HCT116 (cell line): ENCODE measurements around the gene ABCF3. TPM values are rescaled to one million over a fixed set of nuclear protein-coding genes. Genes with fewer than 3 reads are reported as not detected.
A peak's percentile ranks its signal among the peaks of the same experiment; 100 is the strongest.

ENCODE experiments used
- ATAC-seq: fragments of 200-7000 bp; cut with Tn5 transposase; 2 replicates; pipeline ENCODE4 v1.9.1; 2020; ENCODE audit warnings: mild to moderate bottlenecking, moderate library complexity
- BruUV-seq: library from RNA; stranded (reverse); fragments of 400-500 nt; replicated peaks from 2 replicates; lab custom pipeline; 2021; lab: Mats Ljungman, UMichigan
- CTCF ChIA-PET: fragments of 300-600 bp; sonication (Branson Sonifier 250); formaldehyde crosslinking; loops from one replicate; lab custom pipeline; 2021; ENCODE audit warnings: antibody characterized with exemption; lab: Charles Lee
- POLR2A ChIA-PET: fragments of 300-600, 350-600 bp; sonication (Branson Sonifier 250); formaldehyde crosslinking; loops from one replicate; lab custom pipeline; 2021; ENCODE audit warnings: antibody characterized with exemption; lab: Charles Lee
- RAD21 ChIA-PET, 2 experiments: fragments of 300-600 bp; sonication (Branson Sonifier 250); formaldehyde crosslinking; loops; one replicate each; lab custom pipeline; 2023; ENCODE audit warnings: low total read pairs in 2 of 2; ENCODE audit not compliant: uncharacterized antibody in 2 of 2, unreplicated experiment in 2 of 2, low non-redundant PET in 1 of 2; lab: Charles Lee
- DNase-seq: peaks from one replicate; pipeline ENCODE4 v3.0.0-alpha.2; 2010; ENCODE audit warnings: low read depth, low spot score
- H2AFZ ChIP-seq: fragments of 200-600 bp; shearing (Covaris generic), sonication (generic); 2 replicates; pipeline ENCODE4 v1.6.1; 2017; ENCODE audit warnings: low read depth, mixed run types, mixed read lengths, antibody characterized with exemption, low read length; ENCODE audit not compliant: poor library complexity, severe bottlenecking
- H3K27ac ChIP-seq: 2 replicates; pipeline ENCODE4 v1.5.1; 2012; ENCODE audit warnings: low read depth, low read length
- H3K27me3 ChIP-seq: fragments of 200-600 bp; sonication (generic); 2 replicates; pipeline ENCODE4 v1.6.1; 2016; ENCODE audit warnings: mixed run types, low read length, mixed read lengths; ENCODE audit not compliant: insufficient read depth
- H3K36me3 ChIP-seq, 2 experiments: fragments of 200-500 bp in 1 of 2; fragments of 200-600 bp in 1 of 2; sonication (Bioruptor generic) in 1 of 2; sonication (generic) in 1 of 2; 2 replicates each; pipeline versions ENCODE4 v1.5.1 to v1.6.1; 2014 to 2016; ENCODE audit warnings: low read length in 2 of 2, inconsistent platforms in 1 of 2, mixed read lengths in 1 of 2, mixed run types in 1 of 2; ENCODE audit not compliant: insufficient read depth in 2 of 2, control insufficient read depth in 1 of 2
- H3K4me1 ChIP-seq, 2 experiments: fragments of 200-600 bp in 1 of 2; sonication (generic) in 1 of 2; 2 replicates each; pipeline versions ENCODE4 v1.5.1 to v1.6.1; 2012 to 2017; ENCODE audit warnings: low read length in 2 of 2, inconsistent platforms in 1 of 2, mild to moderate bottlenecking in 1 of 2, mixed read lengths in 1 of 2, mixed run types in 1 of 2, moderate library complexity in 1 of 2; ENCODE audit not compliant: insufficient read depth in 2 of 2, control insufficient read depth in 1 of 2
- H3K4me2 ChIP-seq: fragments of 200-600 bp; sonication (generic); 2 replicates; pipeline ENCODE4 v1.6.1; 2017; ENCODE audit warnings: mixed run types, low read length, mixed read lengths
- H3K4me3 ChIP-seq, 2 experiments: fragments of 200-600 bp in 1 of 2; sonication (generic) in 1 of 2; replicated peaks in 1 of 2; 2 replicates each; pipeline ENCODE4 v1.5.1; 2011 to 2016; ENCODE audit warnings: low read length in 2 of 2, control low read depth in 1 of 2, low read depth in 1 of 2, mild to moderate bottlenecking in 1 of 2, mixed read lengths in 1 of 2, mixed run types in 1 of 2
- H3K79me2 ChIP-seq: fragments of 200-600 bp; sonication (generic); 2 replicates; pipeline ENCODE4 v1.6.1; 2017; ENCODE audit warnings: mild to moderate bottlenecking, mixed run types, low read length, moderate library complexity, mixed read lengths; ENCODE audit not compliant: insufficient read depth
- H3K9ac ChIP-seq: fragments of 200-600 bp; sonication (generic); 2 replicates; pipeline ENCODE4 v1.6.1; 2016; ENCODE audit warnings: low read length, mixed read lengths
- H3K9me2 ChIP-seq: fragments of 200-600 bp; sonication (generic), shearing (Covaris generic); 2 replicates; pipeline ENCODE4 v1.6.1; 2017; ENCODE audit warnings: mixed run types, mild to moderate bottlenecking, moderate library complexity; ENCODE audit not compliant: insufficient read depth
- H3K9me3 ChIP-seq, 2 experiments: fragments of 200-500 bp in 1 of 2; fragments of 200-600 bp in 1 of 2; sonication (Bioruptor generic) in 1 of 2; sonication (generic) in 1 of 2; 2 replicates each; pipeline ENCODE4 v1.6.1; 2014 to 2017; ENCODE audit warnings: low read length in 2 of 2, mixed read lengths in 2 of 2, inconsistent platforms in 1 of 2, low read depth in 1 of 2, mild to moderate bottlenecking in 1 of 2, mixed run types in 1 of 2, moderate library complexity in 1 of 2; ENCODE audit not compliant: control insufficient read depth in 1 of 2, insufficient read depth in 1 of 2
- H4K20me1 ChIP-seq: fragments of 200-600 bp; sonication (generic), shearing (Covaris generic); 2 replicates; pipeline ENCODE4 v1.6.1; 2017; ENCODE audit warnings: mixed run types, mild to moderate bottlenecking, moderate library complexity; ENCODE audit not compliant: insufficient read depth
- CBX3 ChIP-seq: IDR thresholded peaks from 2 replicates; pipeline ENCODE4 v1.6.1; 2012; ENCODE audit warnings: low read depth
- EGR1 ChIP-seq: IDR thresholded peaks from 2 replicates; pipeline ENCODE4 v1.6.1; 2012; ENCODE audit warnings: low read depth
- EZH2 ChIP-seq: fragments of 200-600 bp; sonication (generic); IDR thresholded peaks from 2 replicates; pipeline ENCODE4 v1.6.1; 2017; ENCODE audit warnings: antibody characterized with exemption, mixed run types
- FOSL1 ChIP-seq: IDR thresholded peaks from 2 replicates; pipeline ENCODE4 v1.6.1; 2012; ENCODE audit warnings: low read depth
- POLR2A ChIP-seq: IDR thresholded peaks from 2 replicates; pipeline ENCODE4 v1.7.0; 2011; ENCODE audit warnings: borderline replicate concordance; ENCODE audit not compliant: insufficient read depth, insufficient read length; ENCODE audit errors: extremely low read depth
- SIN3A ChIP-seq: IDR thresholded peaks from 2 replicates; pipeline ENCODE4 v1.6.1; 2012; ENCODE audit warnings: low read depth
- ZNF274 ChIP-seq: fragments of 200-500 bp; sonication (Bioruptor generic); IDR thresholded peaks from 2 replicates; pipeline ENCODE4 v1.6.1; 2014; ENCODE audit warnings: mild to moderate bottlenecking, low read depth, low read length, inconsistent platforms
- intact Hi-C: fragments of 100-400 bp; cut with micrococcal nuclease; formaldehyde crosslinking; loops from 2 replicates; pipeline ENCODE4 v1.10.0; 2022
- total RNA-seq: library from RNA; stranded (reverse); gene quantifications from one replicate; pipeline ENCODE4 v1.2.1, GENCODE V29; 2021; ENCODE audit not compliant: unreplicated experiment
- TF ChIP-seq, protein P1 (sequence below): IDR thresholded peaks from 2 replicates; pipeline ENCODE4 v1.6.1; 2011; ENCODE audit warnings: mild to moderate bottlenecking, low read length, moderate library complexity; ENCODE audit not compliant: insufficient replicate concordance; ENCODE audit errors: extremely low read depth
- TF ChIP-seq, protein P2 (sequence below): IDR thresholded peaks from 2 replicates; pipeline ENCODE4 v1.6.1; 2012

The ABCF3 gene
- total RNA-seq, 1 experiment from 2014 or later: 74.6 TPM

DNA sequence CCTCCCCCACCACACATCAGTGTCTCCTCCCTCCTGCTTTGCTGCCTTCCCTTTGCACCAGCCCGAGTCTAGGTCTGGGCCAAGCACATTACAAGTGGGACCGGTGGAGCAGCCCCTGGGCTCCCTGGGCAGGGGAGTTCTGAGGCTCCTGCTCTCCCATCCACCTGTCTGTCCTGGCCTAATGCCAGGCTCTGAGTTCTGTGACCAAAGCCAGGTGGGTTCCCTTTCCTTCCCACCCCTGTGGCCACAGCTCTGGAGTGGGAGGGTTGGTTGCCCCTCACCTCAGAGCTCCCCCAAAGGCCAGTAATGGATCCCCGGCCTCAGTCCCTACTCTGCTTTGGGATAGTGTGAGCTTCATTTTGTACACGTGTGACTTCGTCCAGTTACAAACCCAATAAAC, 2.3 kb upstream of the ABCF3 start:
- Histone ChIP-seq H3K9ac (no peak overlapping the region), H4K20me1 (no peaks in the 10 kb centered on the region), H3K4me3 (no peak overlapping the region), H3K36me3 (peaks cover 55 to 64% of the 10 kb centered on the region in 2 experiments; a peak in 3 of 4 replicates), H3K27ac (0 out of 2 replicates have a peak overlapping the region, but pooled peaks have one; percentile 8), H3K4me2 (no peak overlapping the region), H3K9me2 (no peaks in the 10 kb centered on the region), H3K79me2 (peaks cover 38% of the 10 kb centered on the region), H3K4me1 (peaks cover 6 to 20% of the 10 kb centered on the region in 2 experiments), H3K9me3 (no peaks in the 10 kb centered on the region), H2AFZ (no peak overlapping the region), H3K27me3 (no peaks in the 10 kb centered on the region)
- no TSS peak for BruUV-seq
- TF ChIP-seq, protein P1, sequence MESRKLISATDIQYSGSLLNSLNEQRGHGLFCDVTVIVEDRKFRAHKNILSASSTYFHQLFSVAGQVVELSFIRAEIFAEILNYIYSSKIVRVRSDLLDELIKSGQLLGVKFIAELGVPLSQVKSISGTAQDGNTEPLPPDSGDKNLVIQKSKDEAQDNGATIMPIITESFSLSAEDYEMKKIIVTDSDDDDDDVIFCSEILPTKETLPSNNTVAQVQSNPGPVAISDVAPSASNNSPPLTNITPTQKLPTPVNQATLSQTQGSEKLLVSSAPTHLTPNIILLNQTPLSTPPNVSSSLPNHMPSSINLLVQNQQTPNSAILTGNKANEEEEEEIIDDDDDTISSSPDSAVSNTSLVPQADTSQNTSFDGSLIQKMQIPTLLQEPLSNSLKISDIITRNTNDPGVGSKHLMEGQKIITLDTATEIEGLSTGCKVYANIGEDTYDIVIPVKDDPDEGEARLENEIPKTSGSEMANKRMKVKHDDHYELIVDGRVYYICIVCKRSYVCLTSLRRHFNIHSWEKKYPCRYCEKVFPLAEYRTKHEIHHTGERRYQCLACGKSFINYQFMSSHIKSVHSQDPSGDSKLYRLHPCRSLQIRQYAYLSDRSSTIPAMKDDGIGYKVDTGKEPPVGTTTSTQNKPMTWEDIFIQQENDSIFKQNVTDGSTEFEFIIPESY: no peak
- TF ChIP-seq EZH2 (no peak), ZNF274 (no peak), FOSL1 (no peak), EGR1 (no peak), CBX3 (no peak), SIN3A (no peak), POLR2A (no peak)
- TF ChIP-seq, protein P2, sequence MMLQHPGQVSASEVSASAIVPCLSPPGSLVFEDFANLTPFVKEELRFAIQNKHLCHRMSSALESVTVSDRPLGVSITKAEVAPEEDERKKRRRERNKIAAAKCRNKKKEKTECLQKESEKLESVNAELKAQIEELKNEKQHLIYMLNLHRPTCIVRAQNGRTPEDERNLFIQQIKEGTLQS: no peak
- intact Hi-C loops: no loop called here
- ATAC-seq (no peak), DNase-seq (no peak)
- POLR2A ChIA-PET: interaction anchor here (1.3 kb wide), 1 partner anchor 7 kb away, joined by 4 read pairs; no protein-coding TSS in a partner anchor
- RAD21 ChIA-PET: no interaction called here
- CTCF ChIA-PET: interaction anchor here (1.8 kb wide), 1 partner anchor 44 kb away, joined by 7 read pairs; no protein-coding TSS in a partner anchor
